Measurements from ENCODE around the gene CAPN15. TPM values are rescaled to one million over a fixed set of nuclear protein-coding genes. Genes with fewer than 3 reads are reported as not detected.

CAPN15 gene
- total and polyA plus RNA-seq, 9 of the 15 experiments (the other 6 are each of a cell fraction or from before 2014, with no cell fraction given) = 0.62 to 111 (median 14.2) TPM

DNA sequence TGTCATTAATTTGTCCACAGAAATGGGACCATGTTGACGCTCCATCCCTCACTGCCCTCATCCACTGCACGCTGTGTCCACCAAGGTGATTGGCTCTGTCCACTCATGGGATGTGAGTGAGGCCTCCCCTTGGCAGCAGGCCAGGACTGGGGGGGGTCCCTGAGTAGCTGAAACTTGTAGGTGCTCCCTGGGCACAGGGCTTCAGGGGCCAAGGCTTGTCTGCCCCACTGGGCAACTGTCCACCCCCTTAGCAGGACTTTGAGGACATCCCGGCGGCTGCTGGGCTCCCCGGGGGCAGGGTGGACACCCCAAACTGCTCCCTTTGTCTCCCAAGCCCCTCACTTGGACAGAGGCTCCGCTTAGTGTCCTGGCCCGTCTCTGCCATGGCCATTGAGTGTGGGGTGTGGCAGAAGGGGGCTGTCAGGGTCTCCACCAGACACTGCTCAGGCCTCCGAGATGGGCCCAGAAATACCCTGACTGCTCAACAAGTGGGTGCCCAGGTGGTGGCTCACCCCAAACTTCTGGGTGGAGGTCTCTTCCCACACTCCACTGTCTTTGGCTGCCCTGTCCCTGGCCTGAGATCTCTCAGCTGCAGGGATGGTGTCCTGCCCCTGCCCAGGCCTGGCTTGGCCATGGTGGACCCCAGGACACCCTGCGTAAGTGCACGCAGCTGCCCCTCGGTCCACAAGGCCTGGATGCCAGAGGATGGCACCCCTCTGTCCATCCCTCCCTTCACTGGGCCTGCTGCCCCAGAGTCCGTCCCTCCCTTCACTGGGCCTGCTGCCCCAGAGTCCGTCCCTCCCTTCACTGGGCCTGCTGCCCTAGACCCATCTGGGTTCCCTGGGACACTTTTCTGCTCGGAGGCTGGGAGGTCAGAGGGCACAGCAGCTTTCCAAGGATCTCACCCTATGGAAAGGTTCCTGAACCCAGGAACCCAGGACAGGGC lies 59.4 kb downstream of the CAPN15 start (continued):
- TF ChIP-seq TOE1 (IDR thresholded peaks at IDR 0.05; ENCODE audit: borderline replicate concordance) (no peak), TOE1 (CRISPR knock-in tag; IDR thresholded peaks at IDR 0.05; ENCODE audit: borderline replicate concordance, low read depth) (peak; percentile 66; the same call in 1 of the 2 replicates)
- TF ChIP-seq, protein P1, sequence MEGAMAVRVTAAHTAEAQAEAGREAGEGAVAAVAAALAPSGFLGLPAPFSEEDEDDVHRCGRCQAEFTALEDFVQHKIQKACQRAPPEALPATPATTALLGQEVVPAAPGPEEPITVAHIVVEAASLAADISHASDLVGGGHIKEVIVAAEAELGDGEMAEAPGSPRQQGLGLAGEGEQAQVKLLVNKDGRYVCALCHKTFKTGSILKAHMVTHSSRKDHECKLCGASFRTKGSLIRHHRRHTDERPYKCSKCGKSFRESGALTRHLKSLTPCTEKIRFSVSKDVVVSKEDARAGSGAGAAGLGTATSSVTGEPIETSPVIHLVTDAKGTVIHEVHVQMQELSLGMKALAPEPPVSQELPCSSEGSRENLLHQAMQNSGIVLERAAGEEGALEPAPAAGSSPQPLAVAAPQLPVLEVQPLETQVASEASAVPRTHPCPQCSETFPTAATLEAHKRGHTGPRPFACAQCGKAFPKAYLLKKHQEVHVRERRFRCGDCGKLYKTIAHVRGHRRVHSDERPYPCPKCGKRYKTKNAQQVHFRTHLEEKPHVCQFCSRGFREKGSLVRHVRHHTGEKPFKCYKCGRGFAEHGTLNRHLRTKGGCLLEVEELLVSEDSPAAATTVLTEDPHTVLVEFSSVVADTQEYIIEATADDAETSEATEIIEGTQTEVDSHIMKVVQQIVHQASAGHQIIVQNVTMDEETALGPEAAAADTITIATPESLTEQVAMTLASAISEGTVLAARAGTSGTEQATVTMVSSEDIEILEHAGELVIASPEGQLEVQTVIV (CRISPR knock-in tag; IDR thresholded peaks at IDR 0.05; ENCODE audit: borderline replicate concordance) = no peak

GRCh38 chr16:588639-588888 lies 61.1 kb downstream of the CAPN15 start:
- peaks cover 17% of the 10 kb centered on the region; the same call in 2 of the 3 replicates for H3K36me3 ChIP-seq (ENCODE audit: control insufficient read depth, insufficient read depth, low read length)
- H2AFZ ChIP-seq (ENCODE audit: low read depth, low read length) = peak overlapping the region; percentile 100; the same call in 1 of the 2 replicates
- H3K4me2 ChIP-seq (ENCODE audit: insufficient read depth, low read length) = peak overlapping the region; percentile 86
- FAIRE-seq = no peak
- BruUV-seq (replicated peaks) = no TSS peak
- peaks cover 18 to 74% of the 10 kb centered on the region in 2 experiments; a peak in 4 of 5 replicates for H3K4me1 ChIP-seq (replicated peaks in 1 of 2; ENCODE audit: control insufficient read depth in 2 of 2, insufficient read depth in 2 of 2, low read length in 2 of 2)
- H3K4me3 ChIP-seq = peak overlapping the region; percentile 71
- WGBS (ENCODE audit: insufficient coverage, low coverage, missing lambda C conversion rate) = 0% methylated on average over 21 of the region's 21 CpGs
- peak; percentile 14 for ATAC-seq
- ChIA-PET CTCF (ENCODE audit: low intra/inter-chr PET ratio) (no interaction called here), POLR2A (interaction anchor here (0.6 to 1.8 kb wide), 20 partner anchors 10 to 185 kb away, joined by 3 to 9 read pairs (median 4); partner anchors contain the start of genes METTL26 and WFIKKN1)
- H3K27ac ChIP-seq (ENCODE audit: extremely low read depth, low read depth, low read length) = peak overlapping the region; percentile 91
- H3K27me3 ChIP-seq (ENCODE audit: control insufficient read depth in 2 of 2, insufficient read depth in 2 of 2, low read length in 2 of 2) = no peaks in the 10 kb centered on the region
- H3K9me3 ChIP-seq (replicated peaks; ENCODE audit: control insufficient read depth, insufficient read depth, low read depth, low read length) = no peaks in the 10 kb centered on the region
- H4K20me1 ChIP-seq (replicated peaks; ENCODE audit: control insufficient read depth, insufficient read depth, low read length) = peaks cover 19% of the 10 kb centered on the region
- peak in 2 of 4 experiments; percentile 54 to 64 for DNase-seq (ENCODE audit: extremely low read depth in 1 of 4, low spot score in 3 of 4)
- H3K9me1 ChIP-seq (ENCODE audit: control insufficient read depth, insufficient read depth, low read length) = peaks cover 8% of the 10 kb centered on the region
- intact Hi-C loops (cut with micrococcal nuclease) (loop anchor here (2.0 kb wide), 1 partner anchor 72 kb away; no protein-coding TSS in a partner anchor), in situ Hi-C loops (cut with MboI) (no loop called here)
- peak overlapping the region; percentile 88 to 94 for H3K9ac ChIP-seq (ENCODE audit: insufficient read depth in 1 of 2, low read depth in 2 of 2, low read length in 2 of 2)
- H3K79me2 ChIP-seq (ENCODE audit: control insufficient read depth, insufficient read depth, low read length) = peaks cover 55% of the 10 kb centered on the region
- TF ChIP-seq MYNN (IDR thresholded peaks at IDR 0.05) (no peak), MYNN (CRISPR knock-in tag; IDR thresholded peaks at IDR 0.05) (no peak), ZNF431 (CRISPR knock-in tag; IDR thresholded peaks at IDR 0.05) (peak; percentile 23; the same call in 1 of the 2 replicates), CHD4 (IDR thresholded peaks at IDR 0.05; ENCODE audit: insufficient read depth, insufficient replicate concordance, low read depth, low read length, poor library complexity, severe bottlenecking) (no peak), HBP1 (CRISPR knock-in tag; IDR thresholded peaks at IDR 0.05) (no peak), FOXM1 (IDR thresholded peaks at IDR 0.05; ENCODE audit: low read depth) (no peak), FOXM1 (CRISPR knock-in tag; IDR thresholded peaks at IDR 0.05; ENCODE audit: low read depth) (0 out of 2 replicates have a peak, but pooled peaks have one; percentile 69), ZNF511 (CRISPR knock-in tag; IDR thresholded peaks at IDR 0.05) (no peak), PHF8 (IDR thresholded peaks at IDR 0.05; ENCODE audit: borderline replicate concordance, low read length) (no peak), ZBTB17 (CRISPR knock-in tag; IDR thresholded peaks at IDR 0.05) (0 out of 2 replicates have a peak, but pooled peaks have one; percentile 5), FOSL1 (tag; conservative IDR thresholded peaks at IDR 0.05) (peak; percentile 11; the same call in 1 of the 2 replicates), KDM4B (IDR thresholded peaks at IDR 0.05; ENCODE audit: borderline replicate concordance in 2 of 2, low read depth in 1 of 2) (no peak)

Data from K562 (cell line).